Mesendoderm (in vitro differentiated cells): ENCODE measurements around the gene DSCAML1.

Experiments
- DNase-seq: peaks from one replicate; pipeline ENCODE4 v3.0.0; 2013
- H2AK5ac ChIP-seq: 2 replicates; pipeline ENCODE4 v1.6.1; 2013; ENCODE audit warnings: low read length, inconsistent platforms
- H2BK120ac ChIP-seq: 2 replicates; pipeline ENCODE4 v1.6.1; 2013; ENCODE audit warnings: low read depth, mild to moderate bottlenecking, low read length, moderate library complexity, mixed read lengths
- H2BK15ac ChIP-seq: replicated peaks from 2 replicates; pipeline ENCODE4 v1.6.1; 2013; ENCODE audit warnings: low read depth, mild to moderate bottlenecking, moderate library complexity
- H2BK5ac ChIP-seq: 2 replicates; pipeline ENCODE4 v1.6.1; 2013; ENCODE audit warnings: low read length, inconsistent platforms
- H3K18ac ChIP-seq: 2 replicates; pipeline ENCODE4 v1.6.1; 2013; ENCODE audit warnings: mild to moderate bottlenecking, low read length, mixed read lengths
- H3K23ac ChIP-seq: one replicate; pipeline ENCODE4 v1.6.1; 2013; ENCODE audit warnings: low read length
- H3K27ac ChIP-seq: 2 replicates; pipeline ENCODE4 v1.5.1; 2013; ENCODE audit warnings: low read depth, mild to moderate bottlenecking, inconsistent platforms, low read length, moderate library complexity
- H3K27me3 ChIP-seq: 2 replicates; pipeline ENCODE4 v1.6.1; 2013; ENCODE audit warnings: low read length, control low read depth, mild to moderate bottlenecking, inconsistent platforms; ENCODE audit not compliant: insufficient read depth, poor library complexity
- H3K36me3 ChIP-seq: 2 replicates; pipeline ENCODE4 v1.6.1; 2013; ENCODE audit warnings: low read length, inconsistent platforms; ENCODE audit not compliant: control insufficient read depth, insufficient read depth
- H3K4ac ChIP-seq: one replicate; pipeline ENCODE4 v1.6.1; 2013; ENCODE audit warnings: low read depth, mild to moderate bottlenecking, low read length, moderate library complexity
- H3K4me1 ChIP-seq: 2 replicates; pipeline ENCODE4 v1.6.1; 2013; ENCODE audit warnings: low read depth, low read length, inconsistent platforms; ENCODE audit not compliant: control insufficient read depth
- H3K4me2 ChIP-seq: 2 replicates; pipeline ENCODE4 v1.6.1; 2013; ENCODE audit warnings: low read length
- H3K4me3 ChIP-seq: 2 replicates; pipeline ENCODE4 v1.5.1; 2013; ENCODE audit warnings: mild to moderate bottlenecking, low read length
- H3K56ac ChIP-seq: one replicate; pipeline ENCODE4 v1.6.1; 2013; ENCODE audit warnings: low read length
- H3K79me1 ChIP-seq: 2 replicates; pipeline ENCODE4 v1.6.1; 2013; ENCODE audit warnings: low read length, inconsistent platforms
- H3K79me2 ChIP-seq: 2 replicates; pipeline ENCODE4 v1.6.1; 2013; ENCODE audit warnings: mild to moderate bottlenecking, low read length; ENCODE audit not compliant: control insufficient read depth, insufficient read depth
- H3K9ac ChIP-seq: 2 replicates; pipeline ENCODE4 v1.6.1; 2013; ENCODE audit warnings: low read length, inconsistent platforms
- H4K5ac ChIP-seq: one replicate; pipeline ENCODE4 v1.6.1; 2013; ENCODE audit warnings: low read length
- H4K8ac ChIP-seq: one replicate; pipeline ENCODE4 v1.6.1; 2013; ENCODE audit warnings: low read depth, mild to moderate bottlenecking, control low read depth, low read length, moderate library complexity
- WGBS: extraction: QIAGEN DNeasy Blood & Tissue Kit; methylation state at CpG from one replicate; pipeline ENCODE4 v1.1.7; 2013; ENCODE audit warnings: low lambda C conversion rate, missing lambda C conversion rate; ENCODE audit not compliant: insufficient coverage; ENCODE audit errors: extremely low coverage; 5-methylcytosine and 5-hydroxymethylcytosine counted together

DSCAML1 gene

DNA sequence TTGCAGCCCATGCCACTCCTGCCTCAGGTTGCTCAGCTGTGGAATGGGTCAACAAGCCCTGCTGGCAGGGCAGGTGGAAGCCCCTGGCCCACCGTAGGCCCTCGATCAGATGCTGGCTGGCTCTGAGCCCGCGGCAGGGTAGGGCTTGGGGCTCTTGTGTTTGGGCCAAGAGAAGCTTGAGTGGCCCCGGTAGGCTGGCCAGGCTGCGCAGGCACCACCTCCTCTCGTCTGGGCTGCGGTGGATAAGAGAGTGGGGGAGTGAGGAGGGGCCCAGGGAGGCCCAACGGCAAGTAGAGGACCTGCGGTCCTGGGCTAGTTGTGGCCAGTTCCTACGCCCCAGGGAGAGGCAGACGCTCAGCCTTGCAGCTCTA lies 354.2 kb downstream of the DSCAML1 start:
- H3K79me2 ChIP-seq: no peaks in the 10 kb centered on the region
- no CpG with 5 or more reads among the region's 12 CpGs for WGBS

DNA sequence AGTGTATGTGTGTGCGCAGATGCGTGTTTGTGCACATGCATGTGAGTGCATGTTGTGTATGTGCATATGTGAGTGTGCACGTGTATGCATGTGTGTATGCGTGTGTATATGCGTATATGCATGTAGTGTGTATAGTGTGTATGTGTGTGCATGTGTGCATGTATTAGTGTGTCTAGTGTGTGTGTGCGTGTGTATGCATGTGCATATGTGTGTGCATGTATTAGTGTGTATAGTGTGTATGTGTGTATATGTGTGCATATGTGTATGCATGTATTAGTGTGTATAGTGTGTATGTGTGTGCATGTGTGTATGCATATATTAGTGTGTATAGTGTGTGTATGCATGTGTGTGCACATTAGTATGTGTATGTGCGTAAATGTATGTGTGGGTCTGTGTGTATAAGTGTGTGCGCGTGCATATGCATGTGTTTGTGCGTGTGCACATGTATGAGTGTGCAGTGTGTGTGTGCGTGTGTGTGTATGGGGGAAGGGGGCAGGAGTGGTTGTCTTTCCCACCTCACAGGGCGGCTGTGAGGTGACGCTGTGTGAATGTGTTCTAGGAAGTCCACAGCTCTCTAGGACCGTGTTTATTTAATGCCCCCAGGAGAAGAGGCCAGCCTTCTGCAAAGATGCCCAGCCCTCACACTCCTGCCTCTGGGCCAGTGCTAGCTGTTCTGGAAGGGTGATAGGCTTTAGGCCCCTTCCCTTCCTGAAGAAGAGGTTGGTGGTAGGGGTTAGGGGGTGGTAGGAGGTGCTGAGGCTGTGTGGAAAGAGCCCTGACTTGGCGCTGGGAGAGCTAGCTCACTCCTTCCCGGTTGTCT lies 354.8 kb downstream of the DSCAML1 start:
- Histone ChIP-seq H3K9ac (no peak overlapping the region), H3K36me3 (no peaks in the 10 kb centered on the region), H4K8ac (no peak overlapping the region), H3K56ac (no peak overlapping the region), H4K5ac (no peak overlapping the region), H3K4ac (no peak overlapping the region), H3K4me3 (no peak overlapping the region), H3K4me2 (no peak overlapping the region), H3K79me2 (no peaks in the 10 kb centered on the region), H3K79me1 (no peaks in the 10 kb centered on the region), H3K23ac (no peak overlapping the region), H3K18ac (no peak overlapping the region), H3K27me3 (no peaks in the 10 kb centered on the region), H2BK15ac (no peak overlapping the region), H3K27ac (no peak overlapping the region), H2BK5ac (no peak overlapping the region), H2BK120ac (no peak overlapping the region), H3K4me1 (no peaks in the 10 kb centered on the region), H2AK5ac (no peak overlapping the region)
- DNase-seq: no peak
- WGBS: no CpG with 5 or more reads among the region's 16 CpGs

More for the DNA sequence above, 354.2 kb downstream of the DSCAML1 start:
- H2AK5ac ChIP-seq: no peak overlapping the region
- no peak overlapping the region for H4K8ac ChIP-seq
- H3K56ac ChIP-seq: no peak overlapping the region
- no peak for DNase-seq
- no peak overlapping the region for H3K9ac ChIP-seq
- H3K4ac ChIP-seq: no peak overlapping the region
- no peaks in the 10 kb centered on the region for H3K79me1 ChIP-seq
- no peak overlapping the region for H3K27ac ChIP-seq
- H2BK5ac ChIP-seq: no peak overlapping the region
- no peak overlapping the region for H3K23ac ChIP-seq
- H3K4me3 ChIP-seq: no peak overlapping the region
- H4K5ac ChIP-seq: no peak overlapping the region
- no peak overlapping the region for H2BK120ac ChIP-seq
- no peak overlapping the region for H2BK15ac ChIP-seq
- H3K4me1 ChIP-seq: no peaks in the 10 kb centered on the region
- H3K18ac ChIP-seq: no peak overlapping the region
- no peaks in the 10 kb centered on the region for H3K27me3 ChIP-seq
- no peaks in the 10 kb centered on the region for H3K36me3 ChIP-seq
- H3K4me2 ChIP-seq: no peak overlapping the region

DNA sequence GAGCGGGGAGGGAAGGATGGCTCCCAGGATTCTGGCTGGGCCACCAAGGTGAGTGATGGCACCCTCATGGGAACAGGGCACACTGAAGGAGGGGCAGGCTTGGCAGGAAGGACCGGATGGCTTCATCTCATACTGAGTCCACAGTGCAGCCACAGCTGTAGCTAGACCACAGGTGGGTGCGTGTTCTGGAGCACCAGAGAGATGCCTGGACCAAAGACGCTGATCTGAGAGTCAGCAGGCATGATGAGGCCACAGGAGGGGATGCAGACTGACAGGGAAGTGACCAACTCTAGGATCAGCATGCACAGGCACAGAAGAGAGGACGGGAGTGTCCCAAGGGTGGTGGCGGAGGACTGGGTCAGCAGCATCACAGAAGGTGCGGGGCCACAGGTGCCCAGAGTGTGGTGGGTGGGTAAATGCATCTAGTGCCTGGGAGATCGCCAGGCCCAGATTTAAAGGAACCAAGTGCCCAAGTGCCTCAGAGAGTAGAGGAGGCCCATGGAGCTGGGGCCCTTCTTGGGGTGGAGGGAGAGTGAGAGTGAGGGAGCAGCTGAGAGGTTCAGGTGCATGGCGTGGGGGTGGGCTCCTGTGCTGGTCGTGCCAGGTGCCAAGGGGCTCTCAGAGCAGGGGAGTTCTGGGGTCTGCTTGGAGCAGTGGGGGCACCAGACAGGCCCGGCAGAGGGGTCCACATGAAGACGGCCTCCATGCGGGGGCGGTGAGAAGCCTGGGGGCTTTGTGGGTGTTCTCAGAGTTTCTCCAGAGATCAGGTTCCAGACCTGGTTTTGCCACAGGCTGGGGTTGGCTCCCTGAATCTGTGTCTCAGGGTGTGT lies 355.7 kb downstream of the DSCAML1 start:
- no peak overlapping the region for H2BK15ac ChIP-seq
- no peaks in the 10 kb centered on the region for H3K4me1 ChIP-seq
- no peak overlapping the region for H4K5ac ChIP-seq
- no peak overlapping the region for H4K8ac ChIP-seq
- no CpG with 5 or more reads among the region's 14 CpGs for WGBS
- H2AK5ac ChIP-seq: no peak overlapping the region
- no peak overlapping the region for H2BK5ac ChIP-seq
- no peak overlapping the region for H3K4me2 ChIP-seq
- no peaks in the 10 kb centered on the region for H3K27me3 ChIP-seq
- H2BK120ac ChIP-seq: no peak overlapping the region
- no peak overlapping the region for H3K4me3 ChIP-seq
- H3K18ac ChIP-seq: no peak overlapping the region
- H3K9ac ChIP-seq: no peak overlapping the region
- no peak overlapping the region for H3K27ac ChIP-seq
- H3K79me1 ChIP-seq: no peaks in the 10 kb centered on the region
- H3K36me3 ChIP-seq: no peaks in the 10 kb centered on the region
- DNase-seq: no peak
- H3K56ac ChIP-seq: no peak overlapping the region
- no peak overlapping the region for H3K23ac ChIP-seq
- H3K79me2 ChIP-seq: no peaks in the 10 kb centered on the region
- H3K4ac ChIP-seq: no peak overlapping the region

DNA sequence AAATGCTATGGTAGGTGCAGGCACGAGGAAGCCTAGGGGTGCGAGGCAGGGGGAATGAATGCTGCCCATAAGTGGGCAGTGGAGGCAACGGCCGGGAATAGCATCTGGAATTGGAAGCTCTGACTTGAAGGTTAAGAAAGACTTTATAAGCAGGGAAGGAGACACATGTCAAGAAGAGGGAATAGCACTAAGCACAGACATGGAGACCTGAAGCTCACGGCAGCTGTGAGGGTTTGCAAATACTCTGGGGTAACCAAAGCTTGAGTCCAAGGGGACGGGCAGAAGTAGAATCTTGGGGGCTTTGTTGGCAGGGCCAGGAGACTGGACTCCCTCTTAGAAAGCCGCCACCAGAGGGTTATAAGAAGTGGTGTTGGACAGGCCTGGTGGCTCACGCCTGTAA lies 356.8 kb downstream of the DSCAML1 start:
- no peak overlapping the region for H3K4me3 ChIP-seq
- no peak overlapping the region for H3K4ac ChIP-seq
- no peaks in the 10 kb centered on the region for H3K36me3 ChIP-seq
- H3K4me2 ChIP-seq: no peak overlapping the region
- no peak overlapping the region for H2BK5ac ChIP-seq
- no peak for DNase-seq
- H3K23ac ChIP-seq: no peak overlapping the region
- no peak overlapping the region for H3K27ac ChIP-seq
- H3K9ac ChIP-seq: no peak overlapping the region
- H4K8ac ChIP-seq: no peak overlapping the region
- no peak overlapping the region for H2BK15ac ChIP-seq
- H3K18ac ChIP-seq: no peak overlapping the region
- H3K27me3 ChIP-seq: no peaks in the 10 kb centered on the region
- no CpG with 5 or more reads among the region's 8 CpGs for WGBS
- no peaks in the 10 kb centered on the region for H3K79me2 ChIP-seq
- H3K4me1 ChIP-seq: no peaks in the 10 kb centered on the region
- no peak overlapping the region for H4K5ac ChIP-seq
- no peak overlapping the region for H3K56ac ChIP-seq
- H2AK5ac ChIP-seq: no peak overlapping the region
- H2BK120ac ChIP-seq: no peak overlapping the region
- no peaks in the 10 kb centered on the region for H3K79me1 ChIP-seq

DNA sequence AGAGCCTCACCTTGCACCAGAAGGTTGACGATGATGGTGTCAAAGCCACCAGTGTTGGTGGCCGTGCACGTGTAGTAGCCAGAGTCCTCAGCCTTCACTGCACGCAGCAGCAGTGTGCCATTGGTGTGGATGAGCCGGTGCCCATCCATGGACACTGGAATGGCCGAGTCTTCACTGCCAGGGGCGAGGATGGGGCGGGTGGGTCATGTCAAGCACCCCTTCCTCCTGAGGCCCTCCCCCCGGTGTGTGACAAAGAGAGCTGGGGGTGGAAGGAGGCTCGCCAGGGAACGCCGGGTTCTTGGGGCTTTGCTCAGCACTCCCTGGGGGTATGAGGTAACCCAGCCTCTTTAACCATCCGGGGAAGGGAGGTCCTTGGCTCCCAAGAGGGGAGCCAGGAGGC lies 357.8 kb downstream of the DSCAML1 start:
- Histone ChIP-seq H2BK120ac (no peak overlapping the region), H3K36me3 (no peaks in the 10 kb centered on the region), H3K27me3 (no peaks in the 10 kb centered on the region), H3K56ac (no peak overlapping the region), H2BK5ac (no peak overlapping the region), H4K5ac (no peak overlapping the region), H2AK5ac (no peak overlapping the region), H3K4me1 (no peaks in the 10 kb centered on the region), H3K18ac (no peak overlapping the region), H3K4me2 (no peak overlapping the region), H2BK15ac (no peak overlapping the region), H3K79me1 (no peaks in the 10 kb centered on the region), H3K4ac (no peak overlapping the region), H3K27ac (no peak overlapping the region), H3K23ac (no peak overlapping the region), H4K8ac (no peak overlapping the region), H3K79me2 (no peaks in the 10 kb centered on the region), H3K9ac (no peak overlapping the region), H3K4me3 (no peak overlapping the region)
- no CpG with 5 or more reads among the region's 13 CpGs for WGBS
- DNase-seq: no peak
